ENCODE results near the gene OR5L1. TPM values are rescaled to one million over a fixed set of nuclear protein-coding genes. Genes with fewer than 3 reads are reported as not detected.

The OR5L1 gene
- total RNA-seq = not detected

DNA sequence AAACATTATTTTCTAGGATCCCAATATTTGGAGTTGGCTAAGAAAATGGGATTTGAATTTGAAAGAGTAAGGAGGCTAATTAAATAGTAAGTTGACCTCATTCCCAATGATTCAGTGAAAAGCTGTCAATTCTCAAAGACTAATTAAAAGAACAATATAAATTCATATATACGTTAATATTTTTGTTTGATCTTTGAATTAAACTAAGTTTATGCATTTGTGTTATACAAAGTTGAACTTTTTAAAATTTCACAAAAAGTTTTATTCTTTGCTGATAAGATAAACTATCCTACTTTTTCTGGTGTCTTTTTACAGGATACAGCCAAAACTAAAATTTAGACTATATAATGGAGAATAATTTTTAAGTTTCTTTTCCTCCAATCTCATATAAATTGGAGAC lies at the start of gene OR5L1:
Gene OR5L1 (plus strand): TSS at position 301 of the 400 bp plus-strand sequence. CDS start 100 bp downstream, outside the sequence.
- no peak for DNase-seq (ENCODE audit: low read depth in 2 of 3, low spot score in 2 of 3)

DNA sequence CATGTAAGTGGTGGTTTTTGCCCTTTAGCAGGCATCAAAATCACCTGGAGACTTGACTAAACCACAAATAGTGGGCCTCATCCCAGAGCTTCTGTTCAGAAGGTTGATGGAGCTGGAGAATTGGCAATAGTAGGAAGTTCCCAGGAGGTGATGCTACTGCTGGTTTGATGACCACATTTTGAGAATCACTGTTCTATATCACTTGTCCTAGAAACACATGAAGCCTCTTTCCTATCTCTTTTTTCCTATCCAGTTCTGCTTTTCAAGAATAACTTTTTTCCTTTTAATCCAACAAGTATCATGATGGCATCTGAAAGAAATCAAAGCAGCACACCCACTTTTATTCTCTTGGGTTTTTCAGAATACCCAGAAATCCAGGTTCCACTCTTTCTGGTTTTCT lies 38.0 kb upstream of the OR5L1 start, which contains the start of gene OR5D13:
Gene OR5D13 (plus strand): TSS at position 301 of the 400 bp plus-strand sequence. CDS start 0 bp downstream, at position 301.
- DNase-seq (ENCODE audit: low read depth in 2 of 3, low spot score in 2 of 3) = no peak

DNA sequence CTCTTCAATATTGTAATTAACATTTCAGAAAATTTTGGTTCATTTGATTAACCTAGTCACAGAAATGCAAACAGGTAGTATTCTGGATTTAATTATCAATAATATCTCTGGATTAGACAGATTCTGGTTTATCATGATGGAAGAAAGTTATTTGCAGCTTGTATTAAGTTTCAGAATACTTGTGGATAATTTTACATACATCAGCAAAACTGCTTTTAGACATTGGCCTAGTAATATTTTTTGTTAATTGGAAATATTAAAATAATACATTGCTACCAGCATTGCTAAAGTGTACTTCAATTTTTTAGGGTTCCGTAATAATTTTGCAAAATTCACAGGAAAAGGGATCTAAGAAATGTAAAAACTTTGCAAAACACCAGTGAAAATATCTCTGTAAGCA lies 19.6 kb upstream of the OR5L1 start:
- no peak for DNase-seq (ENCODE audit: low read depth in 2 of 3, low spot score in 2 of 3)

DNA sequence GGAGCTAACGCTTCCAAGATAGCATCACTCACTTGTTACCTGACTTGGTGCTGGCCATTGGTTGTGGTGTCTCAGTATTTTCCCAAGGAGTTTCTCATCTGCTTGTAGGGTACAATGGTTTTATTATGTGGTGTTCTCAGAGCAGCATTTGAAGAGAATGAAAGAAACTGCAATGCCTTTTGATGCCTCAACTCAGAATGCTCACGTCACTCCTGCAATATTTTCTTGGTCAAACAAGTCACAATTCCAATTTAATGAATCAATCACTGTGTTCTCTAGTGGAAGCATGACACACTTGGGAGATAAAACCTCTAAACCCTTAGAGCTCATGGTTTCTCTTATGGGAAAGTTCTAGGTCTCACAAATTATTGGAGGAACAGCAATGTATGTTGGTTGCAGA lies 17.8 kb upstream of the OR5L1 start:
- DNase-seq (ENCODE audit: low read depth in 2 of 3, low spot score in 2 of 3) = no peak

DNA sequence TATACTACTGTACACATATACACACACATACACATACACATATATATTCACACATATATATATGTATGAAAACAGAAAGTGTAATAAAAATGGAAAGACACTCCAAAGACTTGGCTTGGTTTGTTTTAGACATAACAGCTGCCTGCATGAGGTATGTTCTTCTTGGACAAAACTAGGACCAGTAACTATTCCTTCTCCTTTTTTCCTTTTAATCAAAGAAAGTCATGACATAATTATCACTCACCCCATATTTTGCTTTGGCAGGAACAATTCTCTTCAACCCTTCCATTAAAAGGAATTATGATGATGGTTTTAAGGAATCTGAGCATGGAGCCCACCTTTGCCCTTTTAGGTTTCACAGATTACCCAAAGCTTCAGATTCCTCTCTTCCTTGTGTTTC lies 15.9 kb upstream of the OR5L1 start, which contains the start of gene OR5D14:
Gene OR5D14 (plus strand): TSS at position 301 of the 400 bp plus-strand sequence. CDS start 0 bp downstream, at position 301.
- DNase-seq (ENCODE audit: low read depth in 2 of 3, low spot score in 2 of 3) = no peak

DNA sequence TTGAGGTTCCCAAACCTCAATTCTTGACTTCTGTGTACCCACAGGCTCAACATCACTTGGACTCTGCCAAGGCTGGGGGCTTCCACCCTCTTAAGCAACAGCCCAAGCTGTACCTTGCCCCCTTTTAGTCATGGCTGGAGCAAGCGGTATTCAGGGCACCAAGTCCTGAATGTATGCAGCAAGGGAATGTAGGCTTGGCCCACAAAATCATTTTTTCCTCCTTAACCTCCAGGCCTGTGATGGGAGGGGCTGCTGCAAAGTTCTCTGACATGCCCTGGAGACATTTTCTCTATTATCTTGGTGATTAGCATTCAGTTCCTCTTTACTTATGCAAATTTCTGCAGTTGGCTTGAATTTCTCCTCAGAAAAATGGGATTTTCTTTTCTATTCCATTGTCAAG lies 4.9 kb upstream of the OR5L1 start:
- DNase-seq (ENCODE audit: low read depth in 2 of 3, low spot score in 2 of 3) = no peak

DNA sequence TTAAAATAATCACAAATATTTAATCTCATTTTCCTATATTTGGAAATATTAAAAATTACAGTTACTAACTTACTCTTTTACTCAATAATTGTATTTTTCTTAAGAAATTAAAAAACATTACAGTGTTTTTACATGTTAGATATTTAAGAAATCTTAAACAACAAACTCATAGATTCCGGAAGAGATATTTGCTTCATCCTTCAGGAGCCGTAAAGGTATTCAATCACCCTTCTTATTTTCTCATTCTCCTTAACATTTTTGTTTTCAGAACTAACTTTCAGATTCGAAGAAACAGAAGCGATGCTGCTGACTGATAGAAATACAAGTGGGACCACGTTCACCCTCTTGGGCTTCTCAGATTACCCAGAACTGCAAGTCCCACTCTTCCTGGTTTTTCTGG lies 8.2 kb downstream of the OR5L1 start, which contains the start of gene OR5D18:
Gene OR5D18 (plus strand): TSS at position 301 of the 400 bp plus-strand sequence. CDS start 0 bp downstream, at position 301.
- no peak for DNase-seq (ENCODE audit: low read depth in 2 of 3, low spot score in 2 of 3)

DNA sequence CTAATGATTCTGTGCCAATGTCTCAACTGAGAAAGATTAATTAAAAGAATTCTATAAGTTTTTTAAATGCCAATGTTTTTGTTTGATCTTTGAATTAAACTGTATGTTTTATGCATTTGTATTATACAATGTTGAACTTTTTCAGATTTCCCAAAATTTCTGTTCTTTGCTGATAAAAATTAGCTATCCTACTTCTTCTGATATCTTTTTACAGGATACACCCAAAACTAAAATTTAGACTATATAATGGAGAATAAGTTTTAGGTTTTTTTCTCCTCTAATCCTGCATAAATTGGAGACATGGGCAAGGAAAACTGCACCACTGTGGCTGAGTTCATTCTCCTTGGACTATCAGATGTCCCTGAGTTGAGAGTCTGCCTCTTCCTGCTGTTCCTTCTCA lies 15.8 kb downstream of the OR5L1 start, which contains the start of gene OR5L2:
Gene OR5L2 (plus strand): TSS at position 301 of the 400 bp plus-strand sequence. CDS start 0 bp downstream, at position 301.
- no peak for DNase-seq (ENCODE audit: low read depth in 2 of 3, low spot score in 2 of 3)

DNA sequence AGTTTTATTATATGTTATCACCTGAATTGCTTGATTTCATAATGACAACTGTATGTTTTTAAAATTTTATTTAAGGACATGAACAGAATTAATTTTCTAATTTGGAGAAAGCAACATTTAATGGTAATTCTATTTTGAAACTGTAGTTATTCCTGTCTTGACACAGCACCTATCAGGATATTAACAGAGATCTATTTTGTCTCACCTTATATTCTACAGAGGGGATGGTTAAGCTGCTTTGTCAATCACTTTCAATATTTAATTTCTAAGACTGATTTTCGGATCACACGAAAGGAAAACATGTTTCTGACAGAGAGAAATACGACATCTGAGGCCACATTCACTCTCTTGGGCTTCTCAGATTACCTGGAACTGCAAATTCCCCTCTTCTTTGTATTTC lies 27.3 kb downstream of the OR5L1 start, which contains the start of gene OR5D16:
Gene OR5D16 (plus strand): TSS at position 301 of the 400 bp plus-strand sequence. CDS start 0 bp downstream, at position 301.
- no peak for DNase-seq (ENCODE audit: low read depth in 2 of 3, low spot score in 2 of 3)

DNA sequence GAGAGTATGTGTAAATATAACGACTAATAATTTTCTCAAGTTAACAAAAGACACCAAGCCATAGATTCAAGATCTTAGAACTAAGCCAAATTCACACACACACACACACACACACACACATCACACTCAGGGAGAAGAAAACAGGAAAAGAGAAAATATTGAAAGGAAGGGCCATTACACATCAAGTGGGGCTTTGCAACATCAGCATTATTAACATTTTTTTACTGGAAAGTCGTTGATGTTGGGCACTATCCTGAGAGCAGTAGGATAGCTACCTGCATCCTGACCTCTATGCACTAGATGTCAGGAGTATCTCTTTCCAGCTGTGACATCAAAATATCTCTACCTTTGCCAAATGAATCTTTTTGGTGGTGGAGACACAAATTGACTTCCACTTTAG lies 36.3 kb downstream of the OR5L1 start:
- DNase-seq (ENCODE audit: low read depth in 2 of 3, low spot score in 2 of 3) = no peak

DNA sequence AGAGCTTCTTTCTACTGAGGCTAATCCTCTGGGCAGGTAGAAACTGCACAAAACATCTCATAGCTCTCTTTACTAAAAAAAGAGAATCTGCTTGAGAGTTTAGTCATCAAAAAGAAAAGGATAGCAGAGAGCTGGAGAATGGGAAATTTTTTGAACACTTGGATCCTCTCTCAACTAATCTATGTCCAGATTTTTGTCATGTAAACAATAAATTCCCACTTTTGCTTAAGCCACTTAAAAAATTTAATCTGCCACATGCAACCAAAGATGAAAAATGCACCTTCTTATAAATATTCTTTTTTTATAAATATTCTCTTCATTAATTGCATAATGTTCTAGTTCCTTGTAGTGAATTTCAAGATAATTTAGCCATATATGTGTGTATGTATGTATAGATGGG lies 37.9 kb downstream of the OR5L1 start:
- DNase-seq (ENCODE audit: low read depth in 2 of 3, low spot score in 2 of 3) = no peak

DNA sequence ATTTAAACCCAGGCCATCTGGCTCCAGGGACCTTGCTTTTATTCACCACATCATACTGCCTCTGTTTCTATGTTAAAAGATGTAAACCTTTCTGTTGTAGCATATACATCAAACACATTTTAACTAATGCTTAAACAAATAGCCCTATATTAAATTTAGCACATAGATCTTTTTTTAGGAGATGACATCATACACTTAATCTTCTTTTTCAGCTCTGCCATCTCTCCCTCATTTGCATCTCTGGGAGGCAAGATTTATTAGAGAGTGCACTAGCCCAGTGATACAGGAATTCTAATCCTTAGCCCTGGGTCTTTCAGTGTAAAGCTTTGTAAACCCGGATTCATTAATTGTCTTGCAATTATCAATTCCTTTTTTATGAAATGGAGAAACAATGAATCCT lies 41.0 kb downstream of the OR5L1 start:
- DNase-seq (ENCODE audit: low read depth in 2 of 3, low spot score in 2 of 3) = no peak

DNA sequence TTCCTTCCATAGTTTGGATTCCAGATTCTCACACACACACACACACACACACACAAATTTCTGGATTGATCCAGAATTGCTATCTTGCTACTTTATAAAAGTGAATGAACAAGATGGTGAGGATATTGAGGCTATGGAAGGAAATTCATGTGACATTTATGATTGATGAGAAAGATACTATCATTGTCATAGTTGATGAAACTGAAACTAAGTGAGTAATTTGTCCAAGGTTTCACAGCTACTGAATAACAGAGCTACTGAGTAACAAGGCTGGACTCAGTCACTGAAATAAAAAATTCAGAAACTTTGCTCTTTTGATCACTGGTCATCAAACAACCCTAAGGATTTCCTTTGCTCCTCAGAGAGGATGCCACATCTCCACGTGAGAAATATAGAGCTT lies 43.5 kb downstream of the OR5L1 start:
- no peak for DNase-seq (ENCODE audit: low read depth in 2 of 3, low spot score in 2 of 3)

Other genes with a start within 250 kb of the OR5L1 start
- gene OR4C16, start 239.2 kb upstream of the OR5L1 start, total RNA-seq = not detected
- not detected for gene OR4C11, start 203.7 kb upstream of the OR5L1 start, total RNA-seq
- not detected for gene OR4P4, start 176.3 kb upstream of the OR5L1 start, total RNA-seq
- not detected for gene OR4S2, start 163.0 kb upstream of the OR5L1 start, total RNA-seq
- not detected for gene OR4C6, start 149.2 kb upstream of the OR5L1 start, total RNA-seq
- not detected for gene OR5D13, start 37.9 kb upstream of the OR5L1 start, total RNA-seq
- gene OR5D14, start 15.8 kb upstream of the OR5L1 start, total RNA-seq = not detected
- gene OR5D18, start 8.3 kb downstream of the OR5L1 start, total RNA-seq = not detected
- gene OR5L2, start 15.9 kb downstream of the OR5L1 start, total RNA-seq = not detected
- gene OR5D16, start 27.4 kb downstream of the OR5L1 start, total RNA-seq = not detected
- not detected for gene TRIM51, start 71.9 kb downstream of the OR5L1 start, total RNA-seq
- not detected for gene OR5W2, start 103.2 kb downstream of the OR5L1 start, total RNA-seq
- not detected for gene OR5I1, start 125.0 kb downstream of the OR5L1 start, total RNA-seq
- not detected for gene OR10AG1, start 158.6 kb downstream of the OR5L1 start, total RNA-seq
- not detected for gene OR5F1, start 183.3 kb downstream of the OR5L1 start, total RNA-seq
- not detected for gene OR5AS1, start 216.3 kb downstream of the OR5L1 start, total RNA-seq

Data from hematopoietic multipotent progenitor cell (in vitro differentiated cells).